Gastrocnemius medialis (tissue), 4 donors: Measurements from ENCODE around the gene HES5. TPM values are rescaled to one million over a fixed set of nuclear protein-coding genes. Genes with fewer than 3 reads are reported as not detected.

ENCODE experiments used
- ATAC-seq, 2 donors: fragments of 150-250 bp; one replicate each; pipeline ENCODE4 v1.9.1; 2016
- DNase-seq, 2 donors: peaks; one replicate each; pipeline ENCODE4 v3.0.0-alpha.2; 2019
- H3K27ac ChIP-seq, 4 donors: fragments of 200-600 bp; sonication (generic); 1 replicate in 1 of 4; 2 replicates in 3 of 4; pipeline ENCODE4 v1.5.1; 2016 to 2018; ENCODE audit warnings: mild to moderate bottlenecking in 2 of 4, moderate library complexity in 1 of 4
- H3K27me3 ChIP-seq, 3 donors: fragments of 200-600 bp; sonication (generic) in 2 of 3; 1 replicate in 1 of 3; 2 replicates in 2 of 3; pipeline versions ENCODE4 v1.5.1 to v1.6.0; 2016 to 2019; ENCODE audit warnings: mild to moderate bottlenecking in 1 of 3, moderate library complexity in 1 of 3
- H3K36me3 ChIP-seq, 2 donors: fragments of 200-600 bp; sonication (generic) in 1 of 2; one replicate each; pipeline ENCODE4 v1.5.1; 2017 to 2018
- H3K4me1 ChIP-seq, 2 donors: fragments of 200-600 bp; sonication (generic) in 1 of 2; one replicate each; pipeline ENCODE4 v1.5.1; 2016 to 2017; ENCODE audit warnings: mild to moderate bottlenecking in 2 of 2
- H3K4me3 ChIP-seq, 4 donors: fragments of 200-600 bp; sonication (generic) in 3 of 4; 1 replicate in 1 of 4; 2 replicates in 3 of 4; pipeline ENCODE4 v1.5.1; 2016 to 2019; ENCODE audit warnings: mild to moderate bottlenecking in 2 of 4
- H3K9me3 ChIP-seq, 3 donors: fragments of 200-600 bp; sonication (generic) in 2 of 3; 1 replicate in 1 of 3; 2 replicates in 2 of 3; pipeline ENCODE4 v1.5.1; 2016 to 2019
- CTCF ChIP-seq, 5 experiments: fragments of 450-650 bp in 3 of 5; fragments of 200-600 bp in 2 of 5; sonication (generic) in 2 of 5; IDR thresholded peaks in 4 of 5; conservative IDR thresholded peaks in 1 of 5; 1 replicate in 4 of 5; 2 replicates in 1 of 5; pipeline ENCODE4 v1.5.1; 2016 to 2019; ENCODE audit warnings: antibody characterized with exemption in 5 of 5, mild to moderate bottlenecking in 3 of 5, moderate library complexity in 3 of 5
- POLR2A ChIP-seq, 2 donors: fragments of 450-650 bp; IDR thresholded peaks; one replicate each; pipeline ENCODE4 v1.6.1; 2017; ENCODE audit warnings: antibody characterized with exemption in 2 of 2, mild to moderate bottlenecking in 2 of 2, moderate library complexity in 2 of 2
- in situ Hi-C, 4 donors: fragments of 200-750 bp; cut with MboI; loops; one replicate each; pipeline versions ENCODE4 v1.15.0 to v1.8.0; 2017; ENCODE audit warnings: low sequenced_read_pairs in 4 of 4
- intact Hi-C: fragments of 100-400 bp; cut with DNase I; formaldehyde crosslinking; loops from one replicate; pipeline ENCODE4 v1.15.1; 2023; ENCODE audit warnings: low total_unique reads
- total RNA-seq, 4 donors: library from RNA; depleted of rRNA; stranded (reverse); fragments of >200 nt; gene quantifications; one replicate each; pipeline versions ENCODE4 v1.1.0 to v1.2.3, GENCODE V29; 2016

HES5 gene
- total RNA-seq, 4 donors from 2014 or later, result 0.49 TPM; not detected in 3

GRCh38 chr1:2493218-2493617 lies 36.8 kb downstream of the HES5 start:
- peaks cover 9 to 25% (median 18%) of the 10 kb centered on the region in 3 donors for H3K27me3 ChIP-seq

GRCh38 chr1:2492091-2492490 lies 38.0 kb downstream of the HES5 start:
- Histone ChIP-seq H3K4me3 (no peak overlapping the region), H3K27me3 (peaks cover 3 to 14% (median 11%) of the 10 kb centered on the region in 3 donors), H3K4me1 (peaks cover 0 to 19% of the 10 kb centered on the region in 2 donors), H3K9me3 (no peaks in the 10 kb centered on the region), H3K27ac (no peak overlapping the region), H3K36me3 (no peaks in the 10 kb centered on the region)
- intact Hi-C loops, result no loop called here
- DNase-seq (no peak), ATAC-seq (no peak)
- in situ Hi-C loops, result no loop called here
- no peak for TF ChIP-seq CTCF (IDR thresholded peaks at IDR 0.05 in 4 of 5, conservative IDR thresholded peaks at IDR 0.05 in 1 of 5)
- TF ChIP-seq POLR2A (IDR thresholded peaks at IDR 0.05), result no peak

More at GRCh38 chr1:2493218-2493617, 36.8 kb downstream of the HES5 start:
- ATAC-seq, result no peak
- intact Hi-C loops (no loop called here), in situ Hi-C loops (no loop called here)
- no peaks in the 10 kb centered on the region for H3K36me3 ChIP-seq
- H3K27ac ChIP-seq, result no peak overlapping the region
- peaks cover 0 to 19% of the 10 kb centered on the region in 2 donors for H3K4me1 ChIP-seq
- DNase-seq, result no peak
- no peaks in the 10 kb centered on the region for H3K9me3 ChIP-seq
- TF ChIP-seq POLR2A (IDR thresholded peaks at IDR 0.05), result no peak
- TF ChIP-seq CTCF (IDR thresholded peaks at IDR 0.05 in 4 of 5, conservative IDR thresholded peaks at IDR 0.05 in 1 of 5), result no peak
- no peak overlapping the region for H3K4me3 ChIP-seq

- Histone ChIP-seq H3K9me3 (no peaks in the 10 kb centered on the region), H3K27ac (no peak overlapping the region), H3K27me3 (peaks cover 3 to 8% (median 8%) of the 10 kb centered on the region in 3 donors), H3K4me1 (peaks cover 0 to 12% of the 10 kb centered on the region in 2 donors), H3K36me3 (no peaks in the 10 kb centered on the region), H3K4me3 (no peak overlapping the region)
- in situ Hi-C loops (no loop called here), intact Hi-C loops (no loop called here)
- no peak for DNase-seq
- no peak for ATAC-seq
- TF ChIP-seq POLR2A (IDR thresholded peaks at IDR 0.05) (no peak), CTCF (IDR thresholded peaks at IDR 0.05 in 4 of 5, conservative IDR thresholded peaks at IDR 0.05 in 1 of 5) (no peak)
These were observed 40.4 kb downstream of the HES5 start for GRCh38 chr1:2489615-2490014.

- Histone ChIP-seq H3K9me3 (no peaks in the 10 kb centered on the region), H3K27me3 (peaks cover 3 to 8% (median 8%) of the 10 kb centered on the region in 3 donors), H3K36me3 (no peaks in the 10 kb centered on the region), H3K4me1 (peaks cover 0 to 2% of the 10 kb centered on the region in 2 donors), H3K27ac (no peak overlapping the region), H3K4me3 (no peak overlapping the region)
- in situ Hi-C loops, result no loop called here
- ATAC-seq (no peak), DNase-seq (no peak)
- TF ChIP-seq CTCF (IDR thresholded peaks at IDR 0.05 in 4 of 5, conservative IDR thresholded peaks at IDR 0.05 in 1 of 5) (no peak), POLR2A (IDR thresholded peaks at IDR 0.05) (no peak)
- intact Hi-C loops, result no loop called here
These were observed 41.4 kb downstream of the HES5 start for GRCh38 chr1:2488688-2489087.

GRCh38 chr1:2486558-2486957 lies 43.5 kb downstream of the HES5 start:
- no peaks in the 10 kb centered on the region for H3K9me3 ChIP-seq
- DNase-seq, result no peak
- no peak overlapping the region for H3K27ac ChIP-seq
- H3K27me3 ChIP-seq, result no peaks in the 10 kb centered on the region
- in situ Hi-C loops, result no loop called here
- intact Hi-C loops, result no loop called here
- no peak for ATAC-seq
- no peak overlapping the region for H3K4me3 ChIP-seq
- no peaks in the 10 kb centered on the region for H3K36me3 ChIP-seq
- TF ChIP-seq CTCF (IDR thresholded peaks at IDR 0.05 in 4 of 5, conservative IDR thresholded peaks at IDR 0.05 in 1 of 5) (no peak), POLR2A (IDR thresholded peaks at IDR 0.05) (no peak)
- H3K4me1 ChIP-seq, result no peaks in the 10 kb centered on the region
